Nephron progenitor cell (in vitro differentiated cells): ENCODE measurements around the gene APBB2.
"Not testable (repeated sequence)": the region's sequence is repeated elsewhere in the genome, so short reads cannot be mapped to it uniquely, and the experiment has no call there.

Experiments used
- DNase-seq: peaks from one replicate; pipeline ENCODE4 v3.0.0; 2021
- H3K27ac Mint-ChIP-seq: 2 replicates; pipeline ENCODE4 v1.8.0; 2021; ENCODE audit warnings: mild to moderate bottlenecking, moderate library complexity, mixed read lengths
- H3K27me3 Mint-ChIP-seq: 2 replicates; pipeline ENCODE4 v1.8.0; 2021; ENCODE audit warnings: mild to moderate bottlenecking, low read depth, mixed read lengths; ENCODE audit not compliant: poor library complexity
- H3K36me3 Mint-ChIP-seq: 2 replicates; pipeline ENCODE4 v1.8.0; 2021; ENCODE audit warnings: low read depth, mixed read lengths
- H3K4me1 Mint-ChIP-seq: 2 replicates; pipeline ENCODE4 v1.8.0; 2021; ENCODE audit warnings: mixed read lengths
- H3K4me3 Mint-ChIP-seq: 2 replicates; pipeline ENCODE4 v1.8.0; 2021; ENCODE audit warnings: mild to moderate bottlenecking, moderate library complexity, mixed read lengths
- H3K9me3 Mint-ChIP-seq: 2 replicates; pipeline ENCODE4 v1.8.0; 2021; ENCODE audit warnings: mild to moderate bottlenecking, moderate library complexity, mixed read lengths
- TF ChIP-seq, protein P1 (sequence below): fragments of 200-600 bp; sonication (generic); IDR thresholded peaks from 2 replicates; pipeline ENCODE4 v1.5.0; 2021; ENCODE audit warnings: antibody characterized with exemption

Gene APBB2

DNA sequence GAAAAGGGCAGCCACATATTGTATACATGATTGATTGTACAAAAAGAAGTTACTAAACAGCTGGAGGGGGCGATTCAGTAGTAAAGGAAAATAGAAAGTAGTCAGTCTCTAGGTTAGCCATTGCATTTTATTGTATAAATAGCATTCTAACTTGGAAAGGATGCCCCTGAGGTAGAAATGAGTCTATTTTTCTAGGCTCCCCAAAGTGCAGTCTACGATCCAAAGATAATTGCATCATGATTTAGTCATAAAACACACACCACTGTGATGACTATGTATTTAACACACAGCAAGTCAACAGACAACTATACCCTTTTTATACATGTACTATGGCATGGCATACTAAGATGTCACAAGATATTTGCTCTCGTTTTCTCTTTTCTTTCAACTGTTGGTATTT lies 204.9 kb downstream of the APBB2 start:
- peaks cover 13% of the 10 kb centered on the region for H3K4me1 Mint-ChIP-seq
- DNase-seq = no peak
- TF ChIP-seq, protein P1, sequence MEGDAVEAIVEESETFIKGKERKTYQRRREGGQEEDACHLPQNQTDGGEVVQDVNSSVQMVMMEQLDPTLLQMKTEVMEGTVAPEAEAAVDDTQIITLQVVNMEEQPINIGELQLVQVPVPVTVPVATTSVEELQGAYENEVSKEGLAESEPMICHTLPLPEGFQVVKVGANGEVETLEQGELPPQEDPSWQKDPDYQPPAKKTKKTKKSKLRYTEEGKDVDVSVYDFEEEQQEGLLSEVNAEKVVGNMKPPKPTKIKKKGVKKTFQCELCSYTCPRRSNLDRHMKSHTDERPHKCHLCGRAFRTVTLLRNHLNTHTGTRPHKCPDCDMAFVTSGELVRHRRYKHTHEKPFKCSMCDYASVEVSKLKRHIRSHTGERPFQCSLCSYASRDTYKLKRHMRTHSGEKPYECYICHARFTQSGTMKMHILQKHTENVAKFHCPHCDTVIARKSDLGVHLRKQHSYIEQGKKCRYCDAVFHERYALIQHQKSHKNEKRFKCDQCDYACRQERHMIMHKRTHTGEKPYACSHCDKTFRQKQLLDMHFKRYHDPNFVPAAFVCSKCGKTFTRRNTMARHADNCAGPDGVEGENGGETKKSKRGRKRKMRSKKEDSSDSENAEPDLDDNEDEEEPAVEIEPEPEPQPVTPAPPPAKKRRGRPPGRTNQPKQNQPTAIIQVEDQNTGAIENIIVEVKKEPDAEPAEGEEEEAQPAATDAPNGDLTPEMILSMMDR = no peak
- H3K9me3 Mint-ChIP-seq = no peaks in the 10 kb centered on the region
- peaks cover 14% of the 10 kb centered on the region for H3K36me3 Mint-ChIP-seq
- no peak overlapping the region for H3K4me3 Mint-ChIP-seq
- H3K27ac Mint-ChIP-seq = no peak overlapping the region
- no peaks in the 10 kb centered on the region for H3K27me3 Mint-ChIP-seq

DNA sequence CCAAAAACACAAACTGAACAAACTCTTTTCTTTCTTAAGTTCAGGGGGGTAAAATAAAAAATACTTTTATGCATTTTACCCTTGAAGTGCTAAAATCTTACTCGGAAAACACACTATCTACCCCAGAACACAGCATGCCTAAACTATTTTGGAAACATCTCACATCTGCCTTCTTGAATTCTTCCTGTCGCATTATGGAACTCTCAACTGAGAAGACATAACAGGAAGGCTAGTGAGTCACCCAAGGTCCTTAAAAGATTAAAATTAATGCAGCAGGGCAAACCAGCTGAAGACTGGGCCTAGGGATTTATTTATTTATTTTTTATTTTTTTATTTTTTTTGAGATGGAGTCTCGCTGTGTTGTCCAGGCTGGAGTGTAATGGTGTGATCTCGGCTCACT lies 208.2 kb downstream of the APBB2 start:
- TF ChIP-seq, protein P1 = no peak
- Mint-ChIP-seq H3K36me3 (peaks cover 14% of the 10 kb centered on the region), H3K4me1 (no peaks in the 10 kb centered on the region), H3K27me3 (no peaks in the 10 kb centered on the region), H3K4me3 (no peak overlapping the region), H3K27ac (no peak overlapping the region), H3K9me3 (no peaks in the 10 kb centered on the region)
- DNase-seq = no peak

DNA sequence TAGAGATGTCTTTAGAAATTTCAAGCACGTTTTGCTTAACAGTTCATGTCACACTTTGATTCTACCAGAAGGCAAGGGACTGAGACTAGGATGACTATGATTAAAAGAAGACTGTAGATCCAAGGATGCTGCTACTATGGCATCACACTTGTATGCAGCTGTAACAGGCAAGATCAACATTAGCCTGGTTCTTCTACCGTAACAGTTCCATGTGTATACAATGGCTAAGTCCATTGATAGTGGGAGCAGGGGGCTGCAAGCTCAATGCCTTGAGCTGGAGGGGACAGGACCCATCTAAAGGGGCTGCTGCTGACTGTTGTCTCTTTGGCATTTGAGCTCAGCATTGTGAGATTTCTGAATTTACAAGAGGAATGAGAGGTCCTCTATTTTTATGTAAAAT lies 212.0 kb downstream of the APBB2 start:
- TF ChIP-seq, protein P1 = no peak
- H3K36me3 Mint-ChIP-seq = peaks cover 7% of the 10 kb centered on the region
- no peak overlapping the region for H3K27ac Mint-ChIP-seq
- H3K4me1 Mint-ChIP-seq = no peaks in the 10 kb centered on the region
- no peaks in the 10 kb centered on the region for H3K27me3 Mint-ChIP-seq
- no peak overlapping the region for H3K4me3 Mint-ChIP-seq
- H3K9me3 Mint-ChIP-seq = no peaks in the 10 kb centered on the region
- DNase-seq = no peak

DNA sequence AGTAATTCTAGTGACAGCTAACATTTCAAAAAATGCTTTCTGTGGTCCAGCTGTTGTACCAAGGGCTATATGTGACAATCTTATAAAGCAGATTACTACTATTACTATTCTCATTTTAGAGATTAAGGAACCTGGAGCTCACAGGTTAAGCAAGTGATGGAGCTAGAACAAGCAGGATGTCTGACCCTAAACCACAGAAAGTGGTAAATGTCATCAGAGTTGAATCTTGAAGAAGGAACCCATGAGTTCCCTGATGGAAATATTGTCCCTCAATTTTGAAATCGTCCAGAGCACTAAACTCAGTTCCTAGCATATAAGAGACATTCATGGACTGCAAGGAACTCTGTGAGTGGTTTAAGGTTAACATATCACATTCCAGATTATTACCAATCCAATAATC lies 214.0 kb downstream of the APBB2 start:
- H3K36me3 Mint-ChIP-seq = no peaks in the 10 kb centered on the region
- TF ChIP-seq, protein P1 = no peak

DNA sequence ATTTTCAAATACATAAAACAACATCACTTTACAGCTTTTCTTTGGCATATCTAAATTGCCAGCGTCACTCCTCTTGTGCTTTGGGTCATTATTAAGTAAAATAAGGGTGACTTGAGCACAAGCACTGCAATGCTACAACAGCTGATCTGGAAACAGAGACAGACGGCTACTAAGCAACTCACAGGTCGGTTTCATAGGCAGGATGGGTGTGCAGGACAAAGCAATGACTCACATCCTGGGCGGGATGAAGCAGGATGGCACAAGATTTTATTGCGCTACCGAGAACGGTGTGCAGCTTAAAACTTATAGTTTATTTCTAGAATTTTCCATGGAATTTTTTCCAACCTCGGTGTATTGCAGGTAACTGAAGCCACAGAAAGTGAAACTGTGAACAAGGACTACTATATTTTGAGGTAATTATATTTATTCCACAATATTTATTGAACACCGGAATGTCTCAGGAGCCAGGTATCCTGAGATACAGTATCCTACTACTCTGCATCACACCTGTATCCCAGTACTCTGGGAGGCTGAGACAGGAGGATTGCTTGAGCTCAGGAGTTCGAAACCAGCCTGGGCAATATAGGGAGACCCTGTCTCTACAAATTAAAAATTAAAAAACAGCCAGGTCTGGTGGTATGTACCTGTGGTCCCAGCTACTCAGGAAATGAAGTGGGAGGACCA lies 215.5 kb downstream of the APBB2 start:
- TF ChIP-seq, protein P1 = no peak
- DNase-seq = no peak
- Mint-ChIP-seq H3K36me3 (no peaks in the 10 kb centered on the region), H3K4me3 (no peak overlapping the region), H3K9me3 (no peaks in the 10 kb centered on the region), H3K4me1 (no peaks in the 10 kb centered on the region), H3K27me3 (no peaks in the 10 kb centered on the region), H3K27ac (no peak overlapping the region)

More for the DNA sequence above, 214.0 kb downstream of the APBB2 start:
- no peak overlapping the region for H3K4me3 Mint-ChIP-seq
- H3K4me1 Mint-ChIP-seq = no peaks in the 10 kb centered on the region
- H3K27me3 Mint-ChIP-seq = no peaks in the 10 kb centered on the region
- H3K9me3 Mint-ChIP-seq = no peaks in the 10 kb centered on the region
- no peak overlapping the region for H3K27ac Mint-ChIP-seq
- DNase-seq = no peak

DNA sequence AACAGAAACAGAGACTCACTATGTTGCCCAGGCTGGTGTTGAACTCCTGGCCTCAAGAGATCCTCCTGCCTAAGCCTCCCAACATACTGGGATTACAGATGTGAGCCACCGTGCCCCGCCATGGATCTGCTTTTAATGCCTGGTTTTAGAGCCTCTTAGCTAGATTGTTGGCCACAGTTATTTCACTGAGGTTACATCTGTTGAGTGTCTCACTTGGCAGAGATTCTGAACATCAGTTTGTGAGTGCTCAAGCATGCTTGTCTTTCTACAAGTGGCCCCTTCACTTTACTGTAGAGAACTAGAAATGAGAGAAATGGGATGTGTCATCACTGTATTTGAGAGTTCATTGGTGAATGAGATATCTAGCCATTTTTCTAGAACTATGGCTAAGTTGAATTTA lies 218.5 kb downstream of the APBB2 start:
- Mint-ChIP-seq H3K4me3 (no peak overlapping the region), H3K27me3 (no peaks in the 10 kb centered on the region), H3K4me1 (peaks cover 18% of the 10 kb centered on the region), H3K27ac (no peak overlapping the region), H3K36me3 (no peaks in the 10 kb centered on the region), H3K9me3 (no peaks in the 10 kb centered on the region)
- TF ChIP-seq, protein P1 = no peak
- no peak for DNase-seq

DNA sequence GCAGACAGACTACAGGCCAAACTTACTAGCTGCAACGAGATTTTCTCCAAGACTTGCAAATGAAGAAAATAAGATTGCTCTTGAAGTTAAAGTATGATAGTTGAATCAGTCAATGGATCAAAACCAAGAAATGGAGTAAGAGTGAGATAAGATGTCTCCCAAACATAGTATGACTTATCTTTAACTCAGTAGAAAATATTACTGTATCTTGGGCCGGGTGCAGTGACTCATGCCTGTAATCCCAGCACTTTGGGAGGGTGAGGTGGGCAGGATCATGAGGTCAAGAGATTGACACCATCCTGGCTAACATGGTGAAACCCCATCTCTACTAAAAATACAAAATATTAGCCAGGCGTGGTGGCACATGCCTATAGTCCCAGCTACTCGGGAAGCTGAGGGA lies 220.0 kb downstream of the APBB2 start:
- not testable (repeated sequence) for DNase-seq, H3K36me3 Mint-ChIP-seq, H3K4me3 Mint-ChIP-seq, H3K9me3 Mint-ChIP-seq, H3K27ac Mint-ChIP-seq, H3K27me3 Mint-ChIP-seq
- H3K4me1 Mint-ChIP-seq = peaks cover 26% of the 10 kb centered on the region

DNA sequence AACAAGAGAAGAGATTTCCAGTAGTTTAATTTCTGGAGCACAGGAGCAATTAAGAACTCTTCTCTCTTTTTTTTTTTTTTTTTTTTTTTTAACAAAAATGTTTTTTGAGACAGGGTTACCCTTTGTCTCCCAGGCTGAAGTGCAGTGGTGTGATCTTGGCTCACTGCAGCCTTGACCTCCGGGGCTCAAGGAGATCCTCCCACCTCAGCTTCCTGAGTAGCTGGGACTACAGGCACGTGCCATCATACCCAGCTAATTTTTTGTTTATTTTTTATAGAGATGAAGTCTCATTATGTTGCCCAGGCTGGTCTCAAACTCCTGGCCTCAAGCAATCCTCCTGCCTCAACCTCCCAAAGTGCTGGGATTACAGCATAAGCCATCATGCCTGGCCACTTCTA lies 221.0 kb downstream of the APBB2 start:
- H3K27ac Mint-ChIP-seq, H3K9me3 Mint-ChIP-seq, DNase-seq, H3K27me3 Mint-ChIP-seq, H3K4me3 Mint-ChIP-seq, H3K36me3 Mint-ChIP-seq: not testable (repeated sequence)
- peaks cover 27% of the 10 kb centered on the region for H3K4me1 Mint-ChIP-seq
